ENCODE data around the gene KIAA0232.
"Not testable (repeated sequence)": the region's sequence is repeated elsewhere in the genome, so short reads cannot be mapped to it uniquely, and the experiment has no call there.

KIAA0232 gene

DNA sequence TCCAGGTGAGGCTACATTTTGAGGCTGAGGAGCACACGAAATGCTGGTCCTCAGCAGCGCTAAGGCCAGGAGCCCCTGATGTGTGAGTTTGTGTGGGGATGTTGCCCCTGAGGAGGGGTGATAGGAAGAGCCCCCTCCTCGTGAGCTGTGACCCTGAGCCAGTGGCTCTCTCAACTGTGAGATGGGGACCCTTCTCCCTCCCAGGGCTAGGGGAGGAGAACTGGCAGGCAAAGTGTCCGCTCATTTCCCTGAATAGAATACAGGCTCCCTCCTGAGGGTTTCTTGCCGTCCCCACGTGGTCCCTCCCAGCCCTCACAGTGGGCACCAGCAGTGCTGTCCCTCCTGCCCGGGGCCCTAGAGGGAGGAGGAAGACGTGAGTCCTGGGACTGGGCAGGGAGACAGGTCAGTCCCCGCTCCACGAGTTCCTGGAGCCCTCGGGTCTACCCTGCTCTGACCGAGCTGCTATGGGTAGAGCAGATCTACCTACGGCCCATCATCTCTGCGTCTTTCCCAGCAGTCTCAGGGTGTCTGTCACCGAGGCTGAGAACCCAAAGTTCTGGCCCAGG is 106.1 kb downstream of the KIAA0232 start:
- DNase-seq: no peak

GRCh38 chr4:6889101-6889735 is 106.7 kb downstream of the KIAA0232 start:
- no peak for DNase-seq

- DNase-seq: no peak
These were observed 107.3 kb downstream of the KIAA0232 start for GRCh38 chr4:6889736-6890324.

- no peak for DNase-seq
These were observed 107.8 kb downstream of the KIAA0232 start for GRCh38 chr4:6890358-6890757.

GRCh38 chr4:6890971-6891370 is 108.4 kb downstream of the KIAA0232 start:
- not testable (repeated sequence) for DNase-seq

DNA sequence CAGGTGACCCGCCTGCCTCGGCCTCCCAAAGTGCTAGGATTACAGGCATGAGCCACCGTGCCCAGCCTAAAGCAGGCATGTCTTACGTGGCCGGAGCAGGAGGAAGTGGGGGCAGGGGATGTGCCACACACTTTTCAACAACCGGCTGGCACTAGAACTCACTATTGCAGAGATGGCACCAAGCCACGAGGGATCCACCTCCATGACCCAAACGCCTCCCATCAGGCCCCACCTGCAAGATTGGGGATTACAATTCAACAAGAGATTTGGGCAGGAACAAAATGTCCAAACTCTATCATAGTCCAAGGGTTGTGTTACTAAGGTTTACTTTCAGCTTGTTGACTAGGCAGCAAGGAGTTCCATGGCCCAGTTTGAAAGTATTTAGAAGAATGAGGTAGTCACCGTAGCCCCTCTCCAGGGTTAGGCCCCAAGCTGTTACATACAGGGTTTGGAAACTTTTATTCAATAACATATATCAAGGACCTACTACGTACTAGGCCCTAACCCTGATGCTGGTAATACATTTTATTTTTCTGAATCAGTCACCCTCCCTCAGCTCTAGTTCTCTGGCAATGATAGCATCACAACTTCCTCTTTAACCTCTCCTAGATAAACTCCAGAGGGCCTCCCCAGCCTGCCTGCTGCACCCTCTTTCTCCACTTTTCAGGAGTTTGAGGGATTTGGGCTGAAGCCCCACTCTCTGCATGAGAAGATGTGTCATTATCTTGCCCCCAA is 109.1 kb downstream of the KIAA0232 start:
- DNase-seq: no peak

GRCh38 chr4:6892190-6892908 is 109.8 kb downstream of the KIAA0232 start:
- DNase-seq: peak; percentile 28

- no peak for DNase-seq
These were observed 110.3 kb downstream of the KIAA0232 start for GRCh38 chr4:6892909-6893202.

GRCh38 chr4:6893449-6894085 is 111.0 kb downstream of the KIAA0232 start:
- DNase-seq: no peak

GRCh38 chr4:6894086-6894478 is 111.6 kb downstream of the KIAA0232 start:
- DNase-seq: no peak

- no peak for DNase-seq
These were observed 112.3 kb downstream of the KIAA0232 start for GRCh38 chr4:6894528-6895498.

- DNase-seq: no peak
These were observed 113.5 kb downstream of the KIAA0232 start for GRCh38 chr4:6896035-6896434.

GRCh38 chr4:6898763-6899162 is 116.2 kb downstream of the KIAA0232 start:
- DNase-seq: no peak

DNA sequence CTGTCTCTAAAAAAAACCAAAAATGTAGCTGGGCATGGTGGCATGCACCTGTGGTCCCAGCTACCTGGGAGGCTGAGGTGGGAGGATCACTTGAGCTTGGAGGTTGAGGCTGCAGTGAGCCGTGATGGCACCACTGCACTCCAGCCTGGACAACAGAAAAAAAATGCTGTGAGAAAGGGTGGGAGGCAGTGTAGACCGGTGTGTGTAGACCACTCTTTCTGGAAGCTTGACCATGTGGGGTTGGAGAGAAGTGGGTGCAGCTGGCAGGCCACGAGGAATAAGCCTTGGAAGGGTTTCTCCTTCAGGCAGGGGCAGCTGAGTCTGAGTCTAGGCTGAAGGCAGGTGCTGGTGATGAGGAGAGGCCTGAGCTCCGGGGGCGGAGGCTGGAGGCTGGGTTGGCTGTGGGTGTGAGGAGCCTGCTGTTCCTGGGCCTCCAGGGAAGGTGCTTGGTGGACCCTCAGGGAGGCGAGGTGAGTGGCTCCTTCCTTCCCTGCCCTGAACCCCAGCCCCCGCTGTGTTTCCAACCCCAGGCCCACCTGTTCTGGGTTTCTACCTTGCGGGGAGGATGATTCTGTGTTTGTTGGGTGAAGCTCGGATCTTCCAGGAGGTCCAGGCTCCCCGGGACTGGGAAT is 117.8 kb downstream of the KIAA0232 start:
- no peak for DNase-seq

- DNase-seq: no peak
These were observed 118.4 kb downstream of the KIAA0232 start for GRCh38 chr4:6900956-6901355.

- DNase-seq: no peak
These were observed 119.3 kb downstream of the KIAA0232 start for GRCh38 chr4:6901669-6902317.

DNA sequence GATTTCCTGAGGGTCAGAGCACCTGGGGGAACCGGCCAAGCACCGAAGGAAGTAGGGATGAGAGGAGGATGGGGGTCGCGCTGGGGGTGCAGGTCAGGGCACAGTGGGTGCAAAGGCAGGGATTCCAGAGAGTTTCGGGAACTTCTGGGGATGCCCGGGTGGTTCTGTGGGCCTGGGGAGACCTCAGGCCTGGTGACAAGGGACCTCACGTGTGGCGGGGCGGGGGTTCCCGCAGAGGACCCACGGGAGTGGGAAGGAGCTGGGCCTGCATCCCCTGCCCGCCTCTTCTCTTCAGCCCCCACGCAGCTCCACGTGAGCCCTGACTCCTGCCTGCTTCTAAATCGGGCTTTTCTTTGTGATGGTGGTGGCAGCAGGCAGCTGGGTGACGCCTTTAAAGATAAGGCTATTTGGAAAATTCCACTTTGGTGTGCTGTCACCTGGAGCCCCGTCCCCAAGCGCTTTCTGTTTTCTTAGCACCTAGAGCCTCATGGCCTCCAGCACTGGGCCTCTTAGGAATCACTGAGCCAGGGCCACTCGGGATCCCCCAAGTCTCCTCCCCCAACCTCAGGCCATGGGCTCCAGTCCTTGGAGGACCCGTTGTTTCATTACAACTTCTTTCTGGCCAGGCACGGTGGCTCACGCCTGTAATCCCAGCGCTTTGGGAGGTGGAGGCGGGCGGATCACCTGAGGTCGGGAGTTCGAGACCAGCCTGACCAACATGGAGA is 120.0 kb downstream of the KIAA0232 start:
- no peak for DNase-seq

GRCh38 chr4:6905516-6906445 is 123.3 kb downstream of the KIAA0232 start:
- no peak for DNase-seq

DNA sequence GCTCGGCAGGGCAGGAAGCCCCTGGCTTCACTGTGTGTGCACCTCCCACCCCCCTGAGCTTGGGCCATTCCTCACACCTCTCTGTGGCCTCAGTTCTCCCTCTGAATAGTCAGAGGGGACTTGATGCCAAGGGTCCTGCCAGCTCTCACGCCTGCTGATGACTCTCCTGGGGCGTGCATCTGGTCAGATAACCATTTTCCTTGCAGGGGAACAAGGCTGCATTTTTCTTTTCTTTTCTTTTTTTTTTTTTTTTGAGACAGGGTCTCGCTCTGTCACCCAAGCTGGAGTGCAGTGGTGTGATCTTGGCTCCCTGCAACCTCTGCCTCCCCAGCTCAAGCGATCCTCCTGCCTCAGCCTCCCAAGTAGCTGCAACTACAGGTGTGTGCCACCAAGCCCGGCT is 124.0 kb downstream of the KIAA0232 start:
- not testable (repeated sequence) for DNase-seq
